ENCODE data around the gene ELFN1.
A peak's percentile ranks its signal among the peaks of the same experiment; 100 is the strongest.

ELFN1 gene

GRCh38 chr7:1677206-1678080 is 7.4 kb downstream of the ELFN1 start:
- DNase-seq: no peak

DNA sequence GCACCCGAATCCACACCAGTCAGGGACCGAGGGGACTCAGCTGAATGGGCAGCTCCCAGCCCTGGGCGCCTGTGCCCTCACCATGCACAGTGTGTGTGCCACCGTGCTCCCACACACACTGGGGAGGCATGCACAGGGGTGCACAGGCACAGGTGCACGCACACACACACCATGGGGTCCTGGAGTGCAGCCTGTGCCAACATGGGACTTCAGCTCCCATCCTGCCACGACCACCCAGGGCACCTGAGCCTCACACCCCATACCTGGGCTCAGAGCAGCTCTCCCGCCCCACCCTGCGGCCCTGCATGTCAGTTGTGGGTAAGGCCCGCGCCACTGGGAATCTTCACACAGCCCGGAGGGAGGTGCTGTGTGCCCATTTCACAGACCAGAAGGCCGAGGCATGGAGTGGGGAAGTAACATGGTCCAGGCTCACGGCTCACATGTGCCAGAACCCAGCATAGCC is 8.0 kb downstream of the ELFN1 start:
- no peak for DNase-seq

GRCh38 chr7:1678571-1679325 is 8.7 kb downstream of the ELFN1 start:
- DNase-seq: no peak

- no peak for DNase-seq
These were observed 9.4 kb downstream of the ELFN1 start for GRCh38 chr7:1679326-1679965.

DNA sequence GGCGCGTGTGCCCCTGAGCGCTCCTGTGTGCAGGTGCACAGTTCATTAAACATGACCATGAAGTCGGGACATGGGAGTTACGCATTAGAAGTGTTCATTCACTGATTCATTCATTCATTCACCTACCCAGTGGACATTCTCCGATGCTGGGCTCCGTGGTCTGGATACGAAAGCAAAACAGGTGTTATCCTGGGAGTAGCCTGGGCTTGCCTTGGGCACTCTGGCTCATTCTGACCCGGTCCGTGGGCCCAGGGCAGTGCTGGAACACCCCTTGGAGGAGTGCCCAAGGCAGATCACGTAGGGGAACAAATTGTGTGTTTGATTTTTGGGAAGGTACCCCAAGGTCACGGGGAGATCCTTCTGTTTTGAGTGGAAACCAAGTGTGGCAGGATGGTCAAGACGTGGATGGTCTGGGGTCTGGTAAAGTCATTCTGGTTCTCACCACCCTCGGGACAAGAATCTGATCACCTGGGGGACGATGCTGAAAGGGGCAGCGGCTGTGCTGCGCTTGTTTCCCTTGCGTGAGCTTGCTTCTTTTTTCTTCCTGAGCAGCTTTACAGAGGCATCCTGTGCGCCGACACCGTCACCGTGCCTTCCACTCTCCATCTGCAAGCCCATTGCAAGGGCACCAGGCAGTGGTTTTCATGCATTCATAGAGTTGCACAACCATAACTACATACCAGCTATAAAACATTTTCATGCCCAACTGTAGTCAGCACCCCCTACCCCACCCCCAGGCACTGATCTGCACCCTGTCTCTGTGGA is 10.1 kb downstream of the ELFN1 start:
- no peak for DNase-seq

DNA sequence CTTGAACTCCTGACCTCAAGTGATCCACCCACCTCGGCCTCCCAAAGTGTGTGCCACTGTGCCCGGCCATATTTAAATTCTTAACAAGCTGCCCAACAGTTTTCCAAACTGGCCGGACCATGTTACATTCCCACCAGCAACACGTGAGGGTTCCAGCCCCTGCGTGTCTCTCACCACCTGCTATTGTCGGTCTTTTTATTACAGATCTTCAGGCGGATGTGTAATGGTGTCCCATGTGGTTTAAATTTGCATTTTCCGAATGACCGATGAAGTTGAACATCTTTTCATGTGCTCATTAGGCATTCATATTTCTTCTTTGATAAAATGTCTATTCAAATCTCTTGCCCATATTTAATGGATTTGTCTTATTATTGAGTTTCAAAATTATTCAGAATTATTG is 11.5 kb downstream of the ELFN1 start:
- DNase-seq: no peak

GRCh38 chr7:1685000-1685624 is 15.0 kb downstream of the ELFN1 start:
- no peak for DNase-seq

DNA sequence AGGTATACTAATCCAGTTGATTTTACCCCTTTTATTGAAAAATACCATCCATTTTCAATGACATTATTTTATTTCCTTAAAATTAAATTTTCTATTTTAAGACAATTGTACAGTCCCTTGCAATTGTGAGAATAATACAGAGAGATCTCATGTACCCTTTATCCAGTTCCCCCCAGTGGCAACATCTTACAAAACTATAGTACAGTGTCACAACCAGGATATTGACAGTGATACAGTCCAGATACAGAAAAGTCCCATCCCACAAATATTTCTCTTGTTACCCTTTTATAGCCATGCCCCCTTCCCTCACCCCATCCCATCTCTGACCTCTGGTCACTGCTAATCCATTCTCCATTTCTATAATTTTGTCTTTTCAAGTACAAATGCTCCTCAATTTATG is 18.5 kb downstream of the ELFN1 start:
- DNase-seq: no peak

GRCh38 chr7:1689311-1689710 is 19.2 kb downstream of the ELFN1 start:
- DNase-seq: no peak

DNA sequence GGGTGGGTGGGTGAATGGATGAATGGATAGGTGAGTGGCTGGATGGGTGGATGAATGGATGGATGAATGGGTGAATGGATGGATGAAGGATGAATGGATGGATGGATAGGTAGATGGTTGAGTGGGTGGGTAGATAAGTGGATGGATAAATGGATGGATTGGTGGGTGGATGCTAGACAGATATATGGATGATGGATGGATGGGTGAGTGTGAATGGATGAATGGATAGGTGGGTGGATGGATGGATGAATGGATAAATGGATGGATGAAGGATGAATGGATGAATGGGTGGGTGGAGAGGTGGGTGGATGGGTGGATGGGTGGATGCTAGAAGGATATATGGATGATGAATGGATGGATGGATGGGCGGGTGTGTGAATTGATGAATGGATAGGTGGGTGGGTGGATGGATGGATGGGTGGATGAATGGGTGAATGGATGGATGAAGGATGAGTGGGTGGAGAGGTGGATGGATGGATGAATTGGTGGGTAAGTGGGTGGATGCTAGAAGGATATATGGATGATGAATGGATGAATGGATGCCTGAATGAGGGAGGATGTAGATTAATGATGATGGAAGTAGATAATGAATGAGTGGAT is 20.4 kb downstream of the ELFN1 start:
- DNase-seq: no peak

GRCh38 chr7:1691096-1691495 is 21.0 kb downstream of the ELFN1 start:
- no peak for DNase-seq

- DNase-seq: no peak
These were observed 21.8 kb downstream of the ELFN1 start for GRCh38 chr7:1691601-1692514.

- DNase-seq: peak; percentile 8
These were observed 22.7 kb downstream of the ELFN1 start for GRCh38 chr7:1692515-1693418.

DNA sequence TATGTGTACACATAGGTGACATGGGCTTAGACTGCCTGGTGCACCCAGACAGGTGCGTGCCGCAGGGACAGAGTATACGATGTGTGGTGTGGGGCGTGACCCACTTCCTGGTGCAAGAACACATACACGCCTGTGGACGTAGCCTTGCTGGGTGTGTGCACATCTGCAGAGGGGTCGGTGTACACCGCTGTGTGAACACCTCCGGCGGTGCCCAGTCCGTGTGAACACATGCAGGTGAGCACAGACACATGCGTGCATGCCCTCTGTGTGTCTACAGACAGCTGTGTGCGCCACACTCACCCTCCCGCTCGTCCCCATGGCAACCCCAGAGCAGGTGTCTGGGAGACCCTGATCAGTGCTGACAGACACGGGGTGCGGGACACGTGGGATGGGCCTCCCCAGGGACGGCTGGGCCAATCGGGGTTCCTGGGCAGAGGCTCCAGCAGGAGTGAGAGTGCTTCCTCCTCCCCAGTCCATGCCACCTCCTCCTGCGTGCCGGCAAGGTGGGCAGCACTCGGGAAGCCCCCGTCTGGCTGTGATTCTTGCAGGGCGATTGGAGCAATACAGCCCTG is 23.4 kb downstream of the ELFN1 start:
- peak; percentile 14 for DNase-seq

GRCh38 chr7:1693991-1694524 is 24.0 kb downstream of the ELFN1 start:
- no peak for DNase-seq

- peak; percentile 8 for DNase-seq
These were observed 24.8 kb downstream of the ELFN1 start for GRCh38 chr7:1694611-1695511.

GRCh38 chr7:1695800-1696454 is 25.9 kb downstream of the ELFN1 start:
- no peak for DNase-seq
